ENCODE measurements around the gene SLK. TPM values are rescaled to one million over a fixed set of nuclear protein-coding genes. Genes with fewer than 3 reads are reported as not detected.

SLK gene
- total RNA-seq, 4 donors from 2014 or later = 57.7 to 76.9 (median 64.5) TPM

DNA sequence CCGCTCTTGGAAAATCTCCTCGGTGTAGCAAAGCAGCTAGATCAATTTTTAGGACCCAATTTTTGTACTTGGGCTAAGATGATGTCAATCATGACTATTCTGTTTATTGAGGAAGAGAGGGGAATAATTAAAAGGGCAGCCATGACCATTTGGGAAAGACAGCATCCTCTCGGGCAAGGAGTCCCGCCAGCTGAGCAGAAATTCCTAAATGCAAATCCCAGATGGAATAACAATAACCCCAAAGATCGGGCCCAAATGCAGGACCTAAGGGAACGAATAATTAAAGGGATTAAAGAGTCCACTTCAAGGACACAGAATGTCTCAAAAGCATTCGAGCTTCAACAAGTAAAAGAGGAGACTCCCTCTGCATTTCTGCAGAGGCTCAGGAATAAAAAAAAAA is 100.0 kb downstream of the SLK start:
- 80 to 83% methylated on average over 7 of the region's 7 CpGs for WGBS, 2 donors
- H3K4me1 ChIP-seq = peaks cover 0 to 10% of the 10 kb centered on the region in 2 donors
- no peaks in the 10 kb centered on the region for H3K9me3 ChIP-seq
- H3K27ac ChIP-seq = no peak overlapping the region
- no peak for DNase-seq
- no peak overlapping the region for H3K4me3 ChIP-seq (replicated peaks in 1 of 3)
- TF ChIP-seq POLR2A (IDR thresholded peaks at IDR 0.05) = no peak
- TF ChIP-seq, protein P1, sequence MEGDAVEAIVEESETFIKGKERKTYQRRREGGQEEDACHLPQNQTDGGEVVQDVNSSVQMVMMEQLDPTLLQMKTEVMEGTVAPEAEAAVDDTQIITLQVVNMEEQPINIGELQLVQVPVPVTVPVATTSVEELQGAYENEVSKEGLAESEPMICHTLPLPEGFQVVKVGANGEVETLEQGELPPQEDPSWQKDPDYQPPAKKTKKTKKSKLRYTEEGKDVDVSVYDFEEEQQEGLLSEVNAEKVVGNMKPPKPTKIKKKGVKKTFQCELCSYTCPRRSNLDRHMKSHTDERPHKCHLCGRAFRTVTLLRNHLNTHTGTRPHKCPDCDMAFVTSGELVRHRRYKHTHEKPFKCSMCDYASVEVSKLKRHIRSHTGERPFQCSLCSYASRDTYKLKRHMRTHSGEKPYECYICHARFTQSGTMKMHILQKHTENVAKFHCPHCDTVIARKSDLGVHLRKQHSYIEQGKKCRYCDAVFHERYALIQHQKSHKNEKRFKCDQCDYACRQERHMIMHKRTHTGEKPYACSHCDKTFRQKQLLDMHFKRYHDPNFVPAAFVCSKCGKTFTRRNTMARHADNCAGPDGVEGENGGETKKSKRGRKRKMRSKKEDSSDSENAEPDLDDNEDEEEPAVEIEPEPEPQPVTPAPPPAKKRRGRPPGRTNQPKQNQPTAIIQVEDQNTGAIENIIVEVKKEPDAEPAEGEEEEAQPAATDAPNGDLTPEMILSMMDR (IDR thresholded peaks at IDR 0.05) = no peak
- intact Hi-C loops (cut with DNase I) = no loop called here
- H3K36me3 ChIP-seq = no peaks in the 10 kb centered on the region
- no peaks in the 10 kb centered on the region for H3K27me3 ChIP-seq

DNA sequence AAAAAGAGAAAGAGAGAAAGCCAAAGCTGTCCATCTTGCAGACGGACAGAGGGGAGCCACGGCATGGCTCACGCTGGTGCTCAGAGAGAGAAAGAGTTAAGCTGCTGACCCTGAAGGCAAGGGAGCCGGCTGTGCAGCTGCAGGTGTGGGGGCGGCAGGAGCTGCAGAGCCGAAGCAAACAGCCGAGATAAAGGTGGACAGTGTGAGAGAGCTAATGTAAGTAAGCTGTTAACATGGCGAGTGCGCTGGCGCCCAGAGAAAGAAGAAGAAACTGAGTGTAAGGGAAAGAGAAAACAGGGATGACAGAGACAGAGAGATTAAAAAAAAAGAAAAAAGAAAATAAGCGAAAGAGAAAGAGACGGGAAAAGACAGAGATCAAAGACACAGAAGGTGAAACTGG is 100.6 kb downstream of the SLK start:
- Histone ChIP-seq H3K36me3 (no peaks in the 10 kb centered on the region), H3K9me3 (no peaks in the 10 kb centered on the region), H3K27ac (no peak overlapping the region), H3K4me3 (replicated peaks in 1 of 3) (no peak overlapping the region), H3K4me1 (peaks cover 0 to 10% of the 10 kb centered on the region in 2 donors), H3K27me3 (no peaks in the 10 kb centered on the region)
- no peak for TF ChIP-seq POLR2A (IDR thresholded peaks at IDR 0.05)
- TF ChIP-seq, protein P1 (IDR thresholded peaks at IDR 0.05) = no peak
- no peak for DNase-seq
- 77 to 78% methylated on average over 12 of the region's 12 CpGs for WGBS, 2 donors
- intact Hi-C loops (cut with DNase I) = no loop called here

DNA sequence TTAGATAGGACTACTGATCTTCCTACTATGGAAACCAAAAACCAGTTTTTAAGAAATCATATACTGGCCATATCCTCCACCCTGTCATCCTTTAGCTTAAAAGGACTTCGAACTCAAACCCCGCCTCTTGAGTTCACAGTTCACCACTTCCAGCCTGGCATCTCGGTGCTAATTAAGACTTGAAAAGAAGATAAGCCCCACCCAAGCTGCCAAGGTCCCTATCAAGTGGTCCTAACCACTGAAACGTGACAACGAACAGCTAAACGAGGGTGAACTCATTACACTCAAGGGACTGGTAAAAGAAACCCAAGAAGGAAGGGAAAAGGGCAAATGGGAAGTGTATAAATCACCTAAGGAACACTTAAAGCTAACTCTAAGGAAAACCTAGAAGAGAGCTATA is 102.7 kb downstream of the SLK start:
- Histone ChIP-seq H3K27me3 (no peaks in the 10 kb centered on the region), H3K4me1 (peaks cover 0 to 10% of the 10 kb centered on the region in 2 donors), H3K4me3 (replicated peaks in 1 of 3) (no peak overlapping the region), H3K27ac (no peak overlapping the region), H3K9me3 (no peaks in the 10 kb centered on the region), H3K36me3 (no peaks in the 10 kb centered on the region)
- TF ChIP-seq, protein P1 (IDR thresholded peaks at IDR 0.05) = no peak
- TF ChIP-seq POLR2A (IDR thresholded peaks at IDR 0.05) = no peak
- WGBS, 2 donors = 33 to 35% methylated on average over 6 of the region's 6 CpGs
- intact Hi-C loops (cut with DNase I) = no loop called here
- DNase-seq = no peak

DNA sequence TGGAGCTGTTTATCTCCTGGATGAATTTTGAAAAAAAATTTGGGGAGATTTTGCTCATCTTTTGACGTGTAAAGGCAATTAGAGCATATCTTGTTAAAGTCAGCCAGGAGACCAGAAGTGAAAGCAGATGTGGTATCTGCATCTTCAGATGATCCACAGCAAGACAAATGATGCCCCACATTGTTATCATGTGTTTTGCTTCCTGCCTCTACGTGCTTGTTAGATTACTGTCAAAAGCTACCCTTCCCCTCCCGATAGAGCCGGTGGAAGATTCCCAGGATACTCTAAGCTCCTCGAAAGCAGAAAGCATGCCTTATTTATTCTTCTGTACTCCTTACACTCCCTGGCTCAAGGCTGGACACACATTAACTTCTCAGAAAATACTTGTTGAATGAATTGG is 105.8 kb downstream of the SLK start:
- intact Hi-C loops (cut with DNase I) = no loop called here
- Histone ChIP-seq H3K9me3 (no peaks in the 10 kb centered on the region), H3K27me3 (no peaks in the 10 kb centered on the region), H3K4me3 (replicated peaks in 1 of 3) (no peak overlapping the region), H3K36me3 (no peaks in the 10 kb centered on the region), H3K27ac (no peak overlapping the region), H3K4me1 (peaks cover 15 to 23% of the 10 kb centered on the region in 2 donors)
- no peak for TF ChIP-seq POLR2A (IDR thresholded peaks at IDR 0.05)
- TF ChIP-seq, protein P1 (IDR thresholded peaks at IDR 0.05) = no peak
- WGBS, 2 donors = 73 to 75% methylated on average over 5 of the region's 5 CpGs
- DNase-seq = no peak

DNA sequence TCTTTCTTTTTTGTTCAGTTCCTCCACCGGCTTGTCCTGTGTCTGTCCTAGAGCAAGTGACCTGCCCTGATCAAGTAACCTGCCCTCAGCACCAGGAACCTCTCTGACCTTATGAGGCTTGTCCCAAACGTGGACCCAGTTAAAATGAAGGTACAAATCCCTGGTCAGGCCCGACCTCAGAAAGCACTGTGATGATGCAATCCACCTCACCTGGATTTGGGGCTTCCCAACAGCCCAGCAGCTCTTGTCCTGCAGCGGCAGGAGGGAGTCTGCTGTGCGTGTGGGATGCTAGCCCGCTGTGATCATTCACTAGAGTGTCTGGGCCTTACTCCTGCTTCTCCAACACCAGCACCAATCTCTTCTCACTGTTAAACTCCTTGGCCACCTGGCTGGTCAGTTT is 107.6 kb downstream of the SLK start:
- TF ChIP-seq, protein P1 (IDR thresholded peaks at IDR 0.05) = no peak
- TF ChIP-seq POLR2A (IDR thresholded peaks at IDR 0.05) = no peak
- Histone ChIP-seq H3K4me3 (replicated peaks in 1 of 3) (no peak overlapping the region), H3K4me1 (peaks cover 19 to 31% of the 10 kb centered on the region in 2 donors), H3K36me3 (no peaks in the 10 kb centered on the region), H3K27me3 (no peaks in the 10 kb centered on the region), H3K27ac (no peak overlapping the region), H3K9me3 (no peaks in the 10 kb centered on the region)
- intact Hi-C loops (cut with DNase I) = no loop called here
- no peak for DNase-seq
- WGBS, 2 donors = 82 to 85% methylated on average over 6 of the region's 6 CpGs

All from thyroid gland (tissue), 4 donors.